Stimulated activated CD4-positive, alpha-beta T cell treated with anti-CD3 and anti-CD28 coated beads, Interleukin-2, amount 100 ng/mL, for 4 hours (primary cell): Measurements from ENCODE around the gene NONO.
"Not testable (repeated sequence)": the region's sequence is repeated elsewhere in the genome, so short reads cannot be mapped to it uniquely, and the experiment has no call there.

ENCODE experiments used
- DNase-seq: peaks from one replicate; pipeline ENCODE4 v3.0.0-alpha.2; 2020; ENCODE audit warnings: low read depth

NONO gene

GRCh38 chrX:71283403-71284143 lies at the start of gene NONO:
TSS of gene NONO (plus strand) at chrX:71283635. CDS start at chrX:71290638, 7,003 bp downstream.
- DNase-seq = peak; percentile 82

GRCh38 chrX:71235482-71235881 lies 48.0 kb upstream of the NONO start:
- no peak for DNase-seq

GRCh38 chrX:71236836-71237235 lies 46.6 kb upstream of the NONO start:
- DNase-seq = no peak

DNA sequence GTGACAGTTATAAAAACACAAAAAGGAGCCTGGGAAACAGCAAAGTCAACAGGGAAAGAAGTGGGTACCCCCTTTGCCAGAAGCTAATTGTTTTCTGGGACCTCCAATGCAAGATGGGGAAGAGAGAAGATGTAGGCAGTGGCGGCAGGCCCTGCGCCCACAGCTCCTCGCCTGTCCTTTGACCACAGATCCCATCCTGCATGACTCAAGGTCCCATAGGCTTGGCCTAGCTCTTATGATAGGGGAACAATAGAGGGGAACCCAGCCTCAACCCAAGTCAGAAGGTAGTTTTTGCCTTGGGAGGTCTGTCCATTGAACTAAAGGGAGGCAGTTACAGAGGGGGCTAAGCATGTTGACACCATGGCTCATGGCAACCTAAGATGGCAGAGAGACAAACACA lies 43.7 kb upstream of the NONO start:
- no peak for DNase-seq

GRCh38 chrX:71241301-71241700 lies 42.1 kb upstream of the NONO start:
- DNase-seq = no peak

DNA sequence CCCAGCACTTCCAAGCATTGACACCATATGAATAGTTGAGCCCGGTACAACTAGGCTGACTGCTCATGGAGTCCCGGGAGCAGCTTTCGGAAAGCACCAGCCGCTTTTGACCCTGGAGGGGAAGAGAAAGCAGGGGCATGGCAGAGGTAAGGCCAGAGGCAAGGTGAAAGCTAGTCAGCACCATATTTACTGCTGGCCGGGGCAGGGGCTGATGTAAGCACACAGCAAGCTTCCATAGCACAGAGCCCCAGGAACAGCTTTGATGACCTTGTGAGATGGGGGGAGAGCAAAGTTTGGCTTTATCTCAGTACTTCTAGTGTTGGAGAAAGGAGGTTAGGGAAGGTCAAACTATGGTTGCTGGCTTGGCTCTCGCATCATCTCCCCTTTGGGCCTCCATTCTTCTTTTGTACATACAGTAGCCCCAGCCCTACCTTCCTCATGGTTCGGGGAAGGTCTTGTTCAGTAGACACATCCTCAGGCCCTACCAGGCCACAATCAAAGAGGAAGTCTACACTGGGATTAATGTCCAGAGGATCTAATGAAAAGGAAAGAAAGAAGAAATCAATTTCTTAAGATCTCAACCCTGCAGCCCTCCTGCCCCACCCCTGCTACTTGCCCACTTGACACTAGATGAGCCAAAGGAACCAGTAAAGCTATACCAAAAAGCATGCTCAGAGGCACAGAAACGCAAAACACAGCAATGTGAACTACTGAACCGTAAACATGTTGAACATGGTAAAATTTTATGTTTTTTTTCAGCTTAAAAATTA lies 38.9 kb upstream of the NONO start:
- DNase-seq = no peak

DNA sequence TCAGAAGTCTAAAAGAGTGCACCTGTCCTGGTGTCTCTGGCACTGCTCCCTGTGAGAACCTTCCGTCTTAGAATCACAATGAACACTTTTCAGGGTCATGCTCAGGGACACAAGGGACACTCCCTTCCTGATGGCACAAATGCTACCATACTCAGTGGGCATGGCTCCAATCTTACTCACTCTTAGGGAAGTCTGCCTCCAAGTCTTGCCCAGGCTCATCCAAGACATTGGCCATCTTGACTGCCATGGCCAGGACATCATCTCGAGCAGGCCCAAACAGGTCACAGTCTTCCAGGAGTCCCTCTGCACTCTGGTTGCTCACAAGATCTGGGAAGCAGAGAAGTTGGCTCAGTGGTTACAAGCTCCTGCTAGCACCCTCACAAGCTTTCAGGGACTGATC lies 38.3 kb upstream of the NONO start:
- no peak for DNase-seq

DNA sequence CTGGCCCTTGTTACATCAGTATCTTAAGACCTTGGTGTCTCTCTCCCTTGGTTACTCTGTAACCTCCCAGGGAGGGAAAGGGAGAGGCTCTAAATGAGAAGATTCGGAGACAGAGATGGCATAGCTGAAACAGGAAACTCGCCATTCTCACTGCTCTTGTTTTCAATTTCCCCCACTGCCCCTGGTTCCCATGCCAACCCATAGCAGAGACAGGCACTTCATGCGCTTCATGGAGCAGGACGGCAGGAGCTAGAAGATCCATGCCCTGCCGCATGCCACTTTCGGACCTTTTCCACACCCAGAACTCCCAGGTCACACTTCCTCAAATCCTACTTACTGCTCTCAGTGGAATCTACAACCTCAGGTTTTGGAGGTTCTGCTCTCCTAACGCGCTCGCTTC lies 32.6 kb upstream of the NONO start:
- DNase-seq = no peak

DNA sequence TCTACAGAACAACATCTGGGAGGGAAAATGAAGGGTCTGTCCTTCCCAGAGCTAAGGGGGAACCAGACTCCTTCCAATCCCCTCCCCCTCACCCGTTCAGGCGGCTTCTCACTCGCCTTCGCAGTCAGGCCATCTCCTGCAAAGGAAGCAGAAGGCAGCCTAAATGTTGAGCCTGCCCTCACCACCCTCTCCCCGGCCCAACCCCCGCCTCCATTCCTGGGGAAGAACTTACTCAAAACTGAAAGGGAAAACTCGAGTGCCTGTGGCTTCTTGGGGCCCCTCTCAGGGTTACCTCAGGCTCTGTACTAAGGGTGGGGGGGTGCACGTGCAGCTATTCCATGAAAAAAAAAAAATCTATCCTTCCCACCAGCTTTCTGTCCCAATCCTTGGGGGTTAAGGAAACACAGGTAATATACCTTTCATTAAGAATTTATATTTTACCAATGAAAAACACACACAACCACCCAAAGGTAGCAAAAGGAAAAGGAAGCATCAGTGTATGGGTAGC lies 31.9 kb upstream of the NONO start:
- DNase-seq = no peak

DNA sequence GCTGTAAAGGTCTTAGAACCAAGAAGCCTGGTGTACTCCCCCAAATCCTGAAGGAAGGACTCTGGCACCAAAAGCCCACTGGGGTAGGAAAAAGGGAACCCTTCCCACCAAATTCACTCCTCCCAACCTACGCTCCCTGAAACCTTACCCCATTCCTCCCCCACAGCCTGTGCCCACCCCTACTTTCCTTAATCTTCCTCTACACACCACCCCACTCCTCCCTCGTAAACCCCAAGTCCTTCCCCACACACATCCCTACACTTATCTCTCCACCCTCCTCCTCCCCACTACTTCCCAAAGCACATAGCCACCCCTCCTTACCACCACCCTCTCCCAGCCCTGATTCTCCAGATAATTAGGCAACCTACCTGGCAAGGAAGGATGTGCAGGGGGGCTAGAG lies 31.2 kb upstream of the NONO start:
- DNase-seq = no peak

DNA sequence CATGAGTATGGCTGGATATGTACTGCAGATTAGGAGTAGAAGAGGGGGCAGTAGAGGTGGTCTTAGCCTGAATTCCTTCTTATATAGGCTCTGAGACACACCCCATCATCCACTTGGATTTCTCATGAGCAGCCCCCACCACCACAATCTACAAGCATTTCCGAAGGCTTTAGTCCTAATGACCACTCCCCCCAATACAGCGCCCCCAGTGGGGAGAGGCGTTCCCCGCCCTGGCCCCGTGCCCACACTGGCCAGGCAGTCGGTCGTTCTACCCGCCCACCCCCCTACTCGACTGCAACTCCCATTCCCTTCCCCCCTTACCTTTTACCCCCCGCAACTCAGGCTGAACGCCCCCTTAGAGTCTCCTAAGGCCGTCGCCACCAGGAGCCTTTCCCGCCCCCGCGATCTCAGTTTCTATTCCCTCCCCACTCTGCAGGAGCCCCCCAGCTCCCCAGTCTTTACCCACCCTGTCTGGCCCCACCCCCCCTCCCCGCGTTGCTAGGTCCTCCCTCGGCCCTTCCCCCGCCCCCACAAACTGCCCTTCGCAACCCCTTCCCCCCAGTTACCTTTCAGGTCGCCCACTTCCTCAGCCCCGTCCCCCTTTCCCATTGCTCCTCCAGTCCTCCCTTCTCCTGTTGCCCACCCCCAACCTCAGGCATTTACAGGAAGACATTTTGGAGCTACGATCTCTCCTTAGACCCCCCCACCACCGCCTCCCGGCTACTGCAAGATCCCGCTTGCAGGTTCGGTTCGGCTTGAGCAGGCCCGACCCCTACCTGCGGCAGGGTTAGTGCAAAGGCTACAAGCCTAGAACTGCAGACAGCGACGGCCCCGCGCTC lies 30.0 kb upstream of the NONO start:
- no peak for DNase-seq

DNA sequence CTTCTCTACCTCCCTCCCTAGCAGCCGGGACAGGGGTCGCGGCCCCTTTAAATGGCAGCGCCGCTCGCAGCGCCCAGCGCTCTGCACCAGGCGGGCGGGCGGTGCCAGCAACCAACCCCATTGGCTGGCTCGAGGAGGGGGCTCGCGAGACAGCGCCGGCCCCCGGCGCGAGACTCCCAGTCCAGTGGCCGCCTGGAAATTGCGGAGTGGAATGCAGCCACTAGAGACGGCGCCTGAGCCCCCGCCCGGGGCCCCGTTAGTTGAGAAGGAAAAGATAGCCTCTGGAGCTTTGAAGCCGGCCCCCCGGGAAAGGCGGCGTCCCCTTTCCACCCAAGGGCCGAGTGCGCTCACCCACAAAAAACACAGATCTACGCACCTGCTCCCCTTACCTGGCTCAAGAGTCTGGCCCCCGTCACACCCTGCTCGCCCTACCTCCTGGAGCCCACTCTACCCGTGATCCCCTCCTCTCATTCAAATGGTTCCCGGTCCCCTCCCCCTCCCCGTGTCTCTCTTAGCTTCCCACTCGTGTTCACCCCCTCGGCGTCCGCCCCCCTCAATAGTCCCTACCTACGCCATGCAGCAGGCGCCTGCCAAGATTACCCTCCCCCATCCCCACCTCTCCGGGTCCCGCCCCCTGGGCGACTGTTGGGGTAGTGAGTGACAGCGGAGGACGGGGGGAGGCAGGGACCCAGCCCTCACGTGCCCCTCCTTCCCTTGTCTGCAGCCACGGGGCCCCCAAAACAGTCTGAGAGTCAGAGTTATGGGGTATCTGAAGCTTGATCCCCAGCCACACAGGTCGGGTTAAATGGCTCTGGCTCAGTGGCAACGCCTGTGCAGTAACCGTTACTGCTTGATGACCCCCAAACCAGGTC lies 29.1 kb upstream of the NONO start, which contains the start of gene ZMYM3:
ZMYM3 (minus strand) TSS at position 49 of the 872 bp plus-strand sequence. CDS start 885 bp downstream, outside the sequence.
- DNase-seq = peak; percentile 56

DNA sequence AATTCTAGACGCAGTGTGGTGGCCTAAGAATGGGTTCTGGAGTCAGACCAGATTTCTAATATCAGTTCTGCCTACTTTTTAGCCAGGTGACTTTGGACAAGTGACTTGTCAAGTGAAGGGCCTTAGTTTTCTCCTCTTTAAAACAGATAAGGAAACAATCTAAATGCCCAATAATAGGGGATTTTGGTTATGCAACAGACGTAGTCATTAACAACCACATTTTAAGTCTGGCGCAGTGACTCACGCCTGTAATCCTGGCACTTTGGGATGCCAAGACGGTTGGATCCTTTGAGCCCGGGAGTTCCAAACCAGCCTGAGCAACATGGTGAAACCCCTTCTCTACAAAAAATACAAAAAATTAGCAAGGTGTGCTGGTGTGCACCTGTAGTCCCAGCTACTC lies 27.4 kb upstream of the NONO start:
- DNase-seq = no peak

- no peak for DNase-seq
These were observed 26.6 kb upstream of the NONO start for GRCh38 chrX:71256856-71257255.

GRCh38 chrX:71268624-71269023 lies 14.8 kb upstream of the NONO start:
- not testable (repeated sequence) for DNase-seq

- no peak for DNase-seq
These were observed 13.5 kb upstream of the NONO start for GRCh38 chrX:71269801-71270395.

- DNase-seq = not testable (repeated sequence)
These were observed 11.1 kb upstream of the NONO start for GRCh38 chrX:71272313-71272712.

- DNase-seq = not testable (repeated sequence)
These were observed 2.1 kb upstream of the NONO start for GRCh38 chrX:71281300-71281699.

GRCh38 chrX:71282514-71283402 lies 677 bp upstream of the NONO start:
- DNase-seq = peak; percentile 32

DNA sequence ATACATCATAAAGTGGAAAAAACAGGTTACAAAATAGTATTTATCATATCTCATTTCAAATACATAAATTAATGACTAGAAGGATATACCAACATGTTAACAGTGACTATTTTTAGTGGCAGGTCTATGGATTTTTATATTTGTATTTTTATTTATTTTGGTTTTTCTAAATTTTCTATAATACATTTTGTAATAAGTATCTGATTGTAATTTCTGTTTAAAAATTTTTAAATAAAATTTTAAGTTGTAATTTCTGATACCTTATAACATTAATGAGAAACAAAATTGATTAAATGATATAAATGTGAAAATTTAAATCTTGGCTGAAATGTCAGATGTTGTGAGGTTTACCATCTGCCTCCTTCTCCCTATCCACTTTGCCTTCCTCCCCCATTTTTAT lies 2.5 kb downstream of the NONO start:
- DNase-seq = no peak
